Activated CD4-positive, alpha-beta T cell treated with anti-CD3 and anti-CD28 coated beads, Interleukin-2, amount 10 ng/mL, durations not matched to agents 7 days and 5 days (primary cell): Measurements from ENCODE around the gene ZNF469. TPM values are rescaled to one million over a fixed set of nuclear protein-coding genes. Genes with fewer than 3 reads are reported as not detected.
"Not testable (repeated sequence)": the region's sequence is repeated elsewhere in the genome, so short reads cannot be mapped to it uniquely, and the experiment has no call there.

Source experiments
- CTCF ChIA-PET: fragments of 350-600 bp; sonication (Branson Sonifier 250); formaldehyde crosslinking; loops from one replicate; lab custom pipeline; 2021; ENCODE audit warnings: antibody characterized with exemption; lab: Charles Lee
- POLR2A ChIA-PET: fragments of 350-600 bp; sonication (Branson Sonifier 250); formaldehyde crosslinking; loops from one replicate; lab custom pipeline; 2021; ENCODE audit warnings: antibody characterized with exemption; lab: Charles Lee
- DNase-seq: peaks from one replicate; pipeline ENCODE4 v3.0.0-alpha.2; 2020
- H3K27ac Mint-ChIP-seq: one replicate; pipeline ENCODE4 v1.8.0; 2021; ENCODE audit warnings: mild to moderate bottlenecking, moderate library complexity, mixed read lengths
- H3K27me3 Mint-ChIP-seq: one replicate; pipeline ENCODE4 v1.8.0; 2021; ENCODE audit warnings: mixed read lengths
- H3K36me3 Mint-ChIP-seq: one replicate; pipeline ENCODE4 v1.8.0; 2021; ENCODE audit warnings: low read depth, mixed read lengths
- H3K4me1 Mint-ChIP-seq: one replicate; pipeline ENCODE4 v1.8.0; 2021; ENCODE audit warnings: mixed read lengths
- H3K4me3 Mint-ChIP-seq: one replicate; pipeline ENCODE4 v1.8.0; 2021; ENCODE audit warnings: mild to moderate bottlenecking, moderate library complexity, mixed read lengths
- H3K9me3 Mint-ChIP-seq: one replicate; pipeline ENCODE4 v1.8.0; 2021; ENCODE audit warnings: mixed read lengths
- total RNA-seq, 2 experiments: library from RNA; stranded (reverse); gene quantifications; one replicate each; pipeline ENCODE4 v1.2.3, GENCODE V29; 2021

Gene ZNF469
- total RNA-seq, 2 experiments from 2014 or later: 0.20 to 0.23 TPM

- Mint-ChIP-seq H3K4me1 (no peaks in the 10 kb centered on the region), H3K27me3 (peaks cover 21% of the 10 kb centered on the region), H3K9me3 (peaks cover 6% of the 10 kb centered on the region), H3K27ac (no peak overlapping the region), H3K4me3 (no peak overlapping the region), H3K36me3 (no peaks in the 10 kb centered on the region)
- ChIA-PET CTCF (no interaction called here), POLR2A (no interaction called here)
- no peak for DNase-seq
Observed at GRCh38 chr16:88359008-88359407, 23.8 kb upstream of the ZNF469 start.

- H3K27ac Mint-ChIP-seq, CTCF ChIA-PET, POLR2A ChIA-PET, H3K4me1 Mint-ChIP-seq, H3K9me3 Mint-ChIP-seq, DNase-seq, H3K4me3 Mint-ChIP-seq, H3K36me3 Mint-ChIP-seq: not testable (repeated sequence)
- peaks cover 22% of the 10 kb centered on the region for H3K27me3 Mint-ChIP-seq
Observed at GRCh38 chr16:88360401-88360800, 22.4 kb upstream of the ZNF469 start.

- no peaks in the 10 kb centered on the region for H3K36me3 Mint-ChIP-seq
- H3K4me3 Mint-ChIP-seq: no peak overlapping the region
- H3K4me1 Mint-ChIP-seq: no peaks in the 10 kb centered on the region
- DNase-seq: no peak
- H3K27me3 Mint-ChIP-seq: peaks cover 22% of the 10 kb centered on the region
- no peak overlapping the region for H3K27ac Mint-ChIP-seq
- ChIA-PET POLR2A (no interaction called here), CTCF (no interaction called here)
- peaks cover 6% of the 10 kb centered on the region for H3K9me3 Mint-ChIP-seq
Observed at GRCh38 chr16:88360999-88361398, 21.8 kb upstream of the ZNF469 start.

GRCh38 chr16:88361775-88362174 is 21.0 kb upstream of the ZNF469 start:
- POLR2A ChIA-PET: no interaction called here
- DNase-seq: no peak
- Mint-ChIP-seq H3K27ac (no peak overlapping the region), H3K4me1 (no peaks in the 10 kb centered on the region), H3K36me3 (no peaks in the 10 kb centered on the region), H3K4me3 (no peak overlapping the region), H3K27me3 (peaks cover 22% of the 10 kb centered on the region), H3K9me3 (peaks cover 6% of the 10 kb centered on the region)
- CTCF ChIA-PET: no interaction called here

- H3K9me3 Mint-ChIP-seq: peaks cover 6% of the 10 kb centered on the region
- no peak overlapping the region for H3K27ac Mint-ChIP-seq
- H3K4me3 Mint-ChIP-seq: no peak overlapping the region
- ChIA-PET POLR2A (no interaction called here), CTCF (no interaction called here)
- no peaks in the 10 kb centered on the region for H3K36me3 Mint-ChIP-seq
- no peaks in the 10 kb centered on the region for H3K4me1 Mint-ChIP-seq
- peaks cover 22% of the 10 kb centered on the region for H3K27me3 Mint-ChIP-seq
- no peak for DNase-seq
Observed at GRCh38 chr16:88363239-88363891, 19.4 kb upstream of the ZNF469 start.

- CTCF ChIA-PET: no interaction called here
- Mint-ChIP-seq H3K9me3 (peaks cover 6% of the 10 kb centered on the region), H3K4me3 (no peak overlapping the region), H3K27me3 (peaks cover 22% of the 10 kb centered on the region), H3K36me3 (no peaks in the 10 kb centered on the region), H3K27ac (no peak overlapping the region), H3K4me1 (no peaks in the 10 kb centered on the region)
- POLR2A ChIA-PET: no interaction called here
- DNase-seq: no peak
Observed at GRCh38 chr16:88365244-88365865, 17.4 kb upstream of the ZNF469 start.

- peaks cover 6% of the 10 kb centered on the region for H3K9me3 Mint-ChIP-seq
- H3K4me1 Mint-ChIP-seq: no peaks in the 10 kb centered on the region
- no peaks in the 10 kb centered on the region for H3K36me3 Mint-ChIP-seq
- POLR2A ChIA-PET: no interaction called here
- peaks cover 22% of the 10 kb centered on the region for H3K27me3 Mint-ChIP-seq
- no peak for DNase-seq
- H3K27ac Mint-ChIP-seq: no peak overlapping the region
- H3K4me3 Mint-ChIP-seq: no peak overlapping the region
- CTCF ChIA-PET: no interaction called here
Observed at GRCh38 chr16:88366032-88366703, 16.6 kb upstream of the ZNF469 start.

GRCh38 chr16:88366704-88367047 is 16.1 kb upstream of the ZNF469 start:
- Mint-ChIP-seq H3K36me3 (no peaks in the 10 kb centered on the region), H3K4me3 (no peak overlapping the region), H3K27me3 (peaks cover 18% of the 10 kb centered on the region), H3K27ac (no peak overlapping the region), H3K9me3 (peaks cover 6% of the 10 kb centered on the region), H3K4me1 (no peaks in the 10 kb centered on the region)
- DNase-seq: no peak
- POLR2A ChIA-PET: no interaction called here
- CTCF ChIA-PET: no interaction called here

GRCh38 chr16:88367560-88367959 is 15.2 kb upstream of the ZNF469 start:
- Mint-ChIP-seq H3K9me3 (peaks cover 6% of the 10 kb centered on the region), H3K27me3 (peaks cover 12% of the 10 kb centered on the region), H3K27ac (no peak overlapping the region), H3K4me1 (no peaks in the 10 kb centered on the region), H3K4me3 (no peak overlapping the region), H3K36me3 (no peaks in the 10 kb centered on the region)
- POLR2A ChIA-PET: no interaction called here
- DNase-seq: no peak
- CTCF ChIA-PET: no interaction called here

GRCh38 chr16:88368036-88368435 is 14.7 kb upstream of the ZNF469 start:
- Mint-ChIP-seq H3K4me1 (no peaks in the 10 kb centered on the region), H3K27ac (no peak overlapping the region), H3K9me3 (peaks cover 6% of the 10 kb centered on the region), H3K36me3 (no peaks in the 10 kb centered on the region), H3K27me3 (peaks cover 9% of the 10 kb centered on the region), H3K4me3 (no peak overlapping the region)
- CTCF ChIA-PET: no interaction called here
- no peak for DNase-seq
- POLR2A ChIA-PET: no interaction called here

GRCh38 chr16:88368994-88369393 is 13.8 kb upstream of the ZNF469 start:
- H3K27me3 Mint-ChIP-seq: peaks cover 1% of the 10 kb centered on the region
- no peaks in the 10 kb centered on the region for H3K36me3 Mint-ChIP-seq
- H3K4me3 Mint-ChIP-seq: no peak overlapping the region
- CTCF ChIA-PET: no interaction called here
- no peaks in the 10 kb centered on the region for H3K9me3 Mint-ChIP-seq
- no peaks in the 10 kb centered on the region for H3K4me1 Mint-ChIP-seq
- H3K27ac Mint-ChIP-seq: no peak overlapping the region
- no peak for DNase-seq
- POLR2A ChIA-PET: no interaction called here

- no peak for DNase-seq
- no peak overlapping the region for H3K4me3 Mint-ChIP-seq
- H3K4me1 Mint-ChIP-seq: no peaks in the 10 kb centered on the region
- POLR2A ChIA-PET: no interaction called here
- no peaks in the 10 kb centered on the region for H3K27me3 Mint-ChIP-seq
- H3K9me3 Mint-ChIP-seq: no peaks in the 10 kb centered on the region
- no peaks in the 10 kb centered on the region for H3K36me3 Mint-ChIP-seq
- H3K27ac Mint-ChIP-seq: no peak overlapping the region
- CTCF ChIA-PET: no interaction called here
Observed at GRCh38 chr16:88369447-88370008, 13.2 kb upstream of the ZNF469 start.

GRCh38 chr16:88370365-88370764 is 12.4 kb upstream of the ZNF469 start:
- no peak overlapping the region for H3K4me3 Mint-ChIP-seq
- no peak for DNase-seq
- no peaks in the 10 kb centered on the region for H3K9me3 Mint-ChIP-seq
- ChIA-PET POLR2A (no interaction called here), CTCF (no interaction called here)
- H3K4me1 Mint-ChIP-seq: no peaks in the 10 kb centered on the region
- H3K27me3 Mint-ChIP-seq: no peaks in the 10 kb centered on the region
- H3K27ac Mint-ChIP-seq: no peak overlapping the region
- no peaks in the 10 kb centered on the region for H3K36me3 Mint-ChIP-seq
